ENCODE data around the gene CERS1.

The CERS1 gene

GRCh38 chr19:18895824-18896341 is at the start of gene CERS1:
TSS of gene CERS1 (minus strand) at chr19:18896158. CDS start at chr19:18896072, 86 bp downstream.
- TF ChIP-seq BACH2 (CRISPR knock-in tag; IDR thresholded peaks at IDR 0.05; ENCODE audit: borderline replicate concordance) (no peak), SNAI2 (CRISPR knock-in tag; IDR thresholded peaks at IDR 0.05) (no peak), ARNTL (CRISPR knock-in tag; IDR thresholded peaks at IDR 0.05; ENCODE audit: borderline replicate concordance, low read depth) (no peak), ZNF8 (CRISPR knock-in tag; IDR thresholded peaks at IDR 0.05) (no peak), ZNF565 (CRISPR knock-in tag; conservative IDR thresholded peaks at IDR 0.05; ENCODE audit: low read depth) (no peak), ZFP30 (CRISPR knock-in tag; IDR thresholded peaks at IDR 0.05) (no peak), ESRRG (CRISPR knock-in tag; IDR thresholded peaks at IDR 0.05) (no peak), PATZ1 (CRISPR knock-in tag; IDR thresholded peaks at IDR 0.05; ENCODE audit: borderline replicate concordance) (no peak), TOX (CRISPR knock-in tag; IDR thresholded peaks at IDR 0.05; ENCODE audit: borderline replicate concordance) (no peak), CSDC2 (CRISPR knock-in tag; IDR thresholded peaks at IDR 0.05) (no peak), ZC3H10 (CRISPR knock-in tag; IDR thresholded peaks at IDR 0.05) (no peak), ZNF70 (CRISPR knock-in tag; IDR thresholded peaks at IDR 0.05) (no peak), CSRNP3 (CRISPR knock-in tag; IDR thresholded peaks at IDR 0.05) (no peak), GLIS3 (CRISPR knock-in tag; IDR thresholded peaks at IDR 0.05) (no peak), CREB5 (CRISPR knock-in tag; IDR thresholded peaks at IDR 0.05; ENCODE audit: low read depth) (no peak), PPARA (CRISPR knock-in tag; IDR thresholded peaks at IDR 0.05; ENCODE audit: borderline replicate concordance) (no peak), TCF4 (CRISPR knock-in tag; IDR thresholded peaks at IDR 0.05; ENCODE audit: borderline replicate concordance) (no peak), TSHZ2 (CRISPR knock-in tag; IDR thresholded peaks at IDR 0.05) (no peak), RARB (CRISPR knock-in tag; IDR thresholded peaks at IDR 0.05) (no peak)
- peak; percentile 9; the same call in 2 of the 3 replicates for ATAC-seq

- TF ChIP-seq CREB5 (CRISPR knock-in tag; IDR thresholded peaks at IDR 0.05; ENCODE audit: low read depth) = no peak
- TF ChIP-seq CSDC2 (CRISPR knock-in tag; IDR thresholded peaks at IDR 0.05) = no peak
- no peak for TF ChIP-seq ARNTL (CRISPR knock-in tag; IDR thresholded peaks at IDR 0.05; ENCODE audit: borderline replicate concordance, low read depth)
- TF ChIP-seq POU6F1 (CRISPR knock-in tag; IDR thresholded peaks at IDR 0.05; ENCODE audit: borderline replicate concordance, low read depth) = no peak
- no peak for TF ChIP-seq TSHZ2 (CRISPR knock-in tag; IDR thresholded peaks at IDR 0.05)
- TF ChIP-seq ZNF70 (CRISPR knock-in tag; IDR thresholded peaks at IDR 0.05) = no peak
- no peak for TF ChIP-seq RARB (CRISPR knock-in tag; IDR thresholded peaks at IDR 0.05)
- TF ChIP-seq ZC3H10 (CRISPR knock-in tag; IDR thresholded peaks at IDR 0.05) = no peak
- no peak for TF ChIP-seq TCF4 (CRISPR knock-in tag; IDR thresholded peaks at IDR 0.05; ENCODE audit: borderline replicate concordance)
- TF ChIP-seq ZFP30 (CRISPR knock-in tag; IDR thresholded peaks at IDR 0.05) = no peak
- TF ChIP-seq ISL1 (CRISPR knock-in tag; IDR thresholded peaks at IDR 0.05) = no peak
- no peak for ATAC-seq
These were observed 49.3 kb upstream of the CERS1 start for GRCh38 chr19:18945297-18945696.
